ENCODE measurements around the gene ABCE1.
A peak's percentile ranks its signal among the peaks of the same experiment; 100 is the strongest.

Gene ABCE1

DNA sequence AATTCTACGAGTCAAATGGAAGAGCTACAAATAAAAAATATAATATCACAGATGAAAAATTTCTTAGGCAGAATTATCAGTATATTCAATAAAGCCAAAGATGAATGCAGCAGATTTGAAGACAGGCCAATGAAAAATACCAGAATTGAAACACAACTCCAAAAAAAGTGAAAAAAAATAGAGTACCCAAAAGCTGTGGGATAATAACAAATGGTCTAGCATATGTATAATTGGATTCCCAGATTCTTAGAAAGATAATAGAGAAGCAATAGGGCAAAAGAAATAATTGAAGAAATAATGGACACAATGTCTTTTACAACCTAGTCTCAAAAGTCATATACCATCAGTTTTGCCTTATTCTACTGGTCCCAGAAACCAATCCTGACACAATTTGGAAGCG, 4.5 kb upstream of the ABCE1 start:
- peaks cover 7% of the 10 kb centered on the region for H3K9me3 ChIP-seq (ENCODE audit: low read depth, low read length)
- TF ChIP-seq FOXP2 (optimal IDR thresholded peaks at IDR 0.05; ENCODE audit: control extremely low read depth, extremely low read length, insufficient read depth) (no peak), EZH2 (IDR thresholded peaks at IDR 0.05) (no peak), POLR2AphosphoS5 (IDR thresholded peaks at IDR 0.05; ENCODE audit: borderline replicate concordance, low read depth, low read length) (no peak)
- H3K27ac ChIP-seq, result no peak overlapping the region
- no peak overlapping the region for H3K9ac ChIP-seq (ENCODE audit: insufficient read length)
- H3K4me3 ChIP-seq, result no peak overlapping the region
- no peak for DNase-seq (ENCODE audit: low read depth, low spot score)
- peaks cover 70% of the 10 kb centered on the region for H3K36me3 ChIP-seq (ENCODE audit: insufficient read depth, low read length)

- no peak for DNase-seq (ENCODE audit: low read depth, low spot score)
- no peak for TF ChIP-seq EZH2 (IDR thresholded peaks at IDR 0.05)
- no peak for TF ChIP-seq POLR2AphosphoS5 (IDR thresholded peaks at IDR 0.05; ENCODE audit: borderline replicate concordance, low read depth, low read length)
- no peak for TF ChIP-seq FOXP2 (optimal IDR thresholded peaks at IDR 0.05; ENCODE audit: control extremely low read depth, extremely low read length, insufficient read depth)
- peak overlapping the region; percentile 84 for H3K4me3 ChIP-seq
- peak overlapping the region; percentile 63; the same call in 1 of the 2 replicates for H3K27ac ChIP-seq
- H3K36me3 ChIP-seq (ENCODE audit: insufficient read depth, low read length), result peaks cover 62% of the 10 kb centered on the region
- peak overlapping the region; percentile 95 for H3K9ac ChIP-seq (ENCODE audit: insufficient read length)
- H3K9me3 ChIP-seq (ENCODE audit: low read depth, low read length), result peaks cover 7% of the 10 kb centered on the region
These were observed 735 bp upstream of the ABCE1 start for GRCh38 chr4:145097331-145097820.

DNA sequence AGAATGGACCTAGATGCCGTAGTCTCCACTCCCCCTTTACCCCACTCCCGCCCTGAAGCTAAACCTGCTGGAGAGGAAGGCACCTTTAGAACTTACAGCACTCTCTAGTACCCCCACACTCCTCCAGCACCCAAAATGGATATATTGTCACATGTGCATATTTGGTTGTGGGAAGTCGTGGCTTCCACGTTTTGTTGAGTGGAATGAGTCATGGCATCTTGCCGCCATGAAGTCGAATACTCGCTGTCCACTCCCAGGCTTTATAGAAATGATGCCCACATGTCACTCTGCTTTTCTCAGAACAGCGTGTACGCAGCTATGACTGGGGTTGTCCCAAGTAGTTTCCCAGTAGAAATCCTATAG, 545 bp downstream of the ABCE1 start:
- no peak for TF ChIP-seq POLR2AphosphoS5 (IDR thresholded peaks at IDR 0.05; ENCODE audit: borderline replicate concordance, low read depth, low read length)
- no peak for TF ChIP-seq FOXP2 (optimal IDR thresholded peaks at IDR 0.05; ENCODE audit: control extremely low read depth, extremely low read length, insufficient read depth)
- no peak for TF ChIP-seq EZH2 (IDR thresholded peaks at IDR 0.05)
- Histone ChIP-seq H3K36me3 (ENCODE audit: insufficient read depth, low read length) (peaks cover 62% of the 10 kb centered on the region), H3K27ac (peak overlapping the region; percentile 60), H3K9me3 (ENCODE audit: low read depth, low read length) (peaks cover 7% of the 10 kb centered on the region), H3K4me3 (peak overlapping the region; percentile 84), H3K9ac (ENCODE audit: insufficient read length) (peak overlapping the region; percentile 95)
- DNase-seq (ENCODE audit: low read depth, low spot score), result no peak

DNA sequence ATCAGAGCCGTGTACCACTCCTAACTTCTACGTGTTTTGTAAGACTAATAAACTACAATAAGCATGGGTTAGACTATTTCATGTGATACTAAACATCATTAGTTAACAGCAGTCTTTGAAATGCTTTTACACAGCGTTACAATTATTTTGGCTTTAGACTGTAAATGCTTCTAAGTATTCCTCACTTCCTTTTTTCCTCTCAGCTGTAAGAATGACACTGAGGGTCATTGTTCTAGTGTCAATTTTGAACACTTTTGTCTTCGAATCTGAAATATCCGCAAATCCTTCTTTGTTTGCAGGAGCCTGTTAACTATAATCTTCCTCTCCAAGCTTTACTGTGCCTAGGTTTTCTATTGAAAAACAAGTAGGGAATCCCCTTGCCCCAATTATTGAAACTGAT, 1.5 kb downstream of the ABCE1 start:
- TF ChIP-seq FOXP2 (optimal IDR thresholded peaks at IDR 0.05; ENCODE audit: control extremely low read depth, extremely low read length, insufficient read depth), result no peak
- TF ChIP-seq EZH2 (IDR thresholded peaks at IDR 0.05), result no peak
- TF ChIP-seq POLR2AphosphoS5 (IDR thresholded peaks at IDR 0.05; ENCODE audit: borderline replicate concordance, low read depth, low read length), result no peak
- no peak for DNase-seq (ENCODE audit: low read depth, low spot score)
- Histone ChIP-seq H3K9ac (ENCODE audit: insufficient read length) (peak overlapping the region; percentile 95), H3K27ac (no peak overlapping the region), H3K9me3 (ENCODE audit: low read depth, low read length) (no peaks in the 10 kb centered on the region), H3K4me3 (peak overlapping the region; percentile 84), H3K36me3 (ENCODE audit: insufficient read depth, low read length) (peaks cover 60% of the 10 kb centered on the region)

DNA sequence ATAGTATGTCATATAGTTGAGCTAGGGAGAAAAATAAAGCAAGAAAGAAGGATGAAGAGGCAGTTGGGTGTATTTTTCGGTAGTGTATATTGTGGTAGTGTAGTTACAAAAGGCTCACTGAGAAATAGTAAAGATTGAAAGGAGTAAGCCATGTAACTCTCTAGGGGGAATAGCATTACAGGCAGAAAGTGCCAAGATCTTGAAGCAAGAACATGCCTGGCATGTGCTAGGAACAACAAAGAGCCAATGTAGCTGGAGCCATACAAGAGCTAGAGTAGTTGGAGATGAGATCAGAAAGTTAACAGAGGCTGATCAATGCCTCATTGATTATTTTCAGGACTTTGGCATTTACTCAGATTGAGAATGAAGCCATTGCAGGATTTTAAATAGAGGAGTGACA, 3.0 kb downstream of the ABCE1 start:
- DNase-seq (ENCODE audit: low read depth, low spot score), result no peak
- peaks cover 61% of the 10 kb centered on the region for H3K36me3 ChIP-seq (ENCODE audit: insufficient read depth, low read length)
- no peak for TF ChIP-seq POLR2AphosphoS5 (IDR thresholded peaks at IDR 0.05; ENCODE audit: borderline replicate concordance, low read depth, low read length)
- TF ChIP-seq FOXP2 (optimal IDR thresholded peaks at IDR 0.05; ENCODE audit: control extremely low read depth, extremely low read length, insufficient read depth), result no peak
- TF ChIP-seq EZH2 (IDR thresholded peaks at IDR 0.05), result no peak
- peak overlapping the region; percentile 24; the same call in 1 of the 2 replicates for H3K4me3 ChIP-seq
- H3K9me3 ChIP-seq (ENCODE audit: low read depth, low read length), result no peaks in the 10 kb centered on the region
- H3K27ac ChIP-seq, result no peak overlapping the region
- no peak overlapping the region for H3K9ac ChIP-seq (ENCODE audit: insufficient read length)

- Histone ChIP-seq H3K27ac (no peak overlapping the region), H3K9ac (ENCODE audit: insufficient read length) (no peak overlapping the region), H3K9me3 (ENCODE audit: low read depth, low read length) (no peaks in the 10 kb centered on the region), H3K4me3 (peak overlapping the region; percentile 11; the same call in 1 of the 2 replicates), H3K36me3 (ENCODE audit: insufficient read depth, low read length) (peaks cover 77% of the 10 kb centered on the region)
- DNase-seq (ENCODE audit: low read depth, low spot score), result no peak
- TF ChIP-seq POLR2AphosphoS5 (IDR thresholded peaks at IDR 0.05; ENCODE audit: borderline replicate concordance, low read depth, low read length) (no peak), EZH2 (IDR thresholded peaks at IDR 0.05) (no peak), FOXP2 (optimal IDR thresholded peaks at IDR 0.05; ENCODE audit: control extremely low read depth, extremely low read length, insufficient read depth) (no peak)
These were observed 4.5 kb downstream of the ABCE1 start for GRCh38 chr4:145102619-145103018.

DNA sequence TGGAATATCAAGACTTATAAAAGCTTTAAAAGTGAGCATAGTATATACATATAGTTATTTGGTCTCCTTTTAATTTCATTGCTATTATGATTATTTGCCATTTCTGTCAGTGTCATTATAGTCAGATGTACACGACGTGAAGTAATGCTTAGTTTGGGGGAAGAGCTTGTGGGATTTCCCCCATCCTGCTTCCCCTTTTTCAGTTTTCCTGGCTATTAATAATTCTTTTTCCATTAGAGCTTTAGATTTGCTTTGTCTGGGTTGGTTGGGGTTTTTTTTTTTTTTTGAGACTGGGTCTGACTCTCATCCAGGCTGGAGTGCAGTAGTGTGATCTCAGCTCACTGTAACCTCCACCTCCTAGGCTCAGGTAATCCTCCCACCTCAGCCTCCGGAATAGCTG, 5.4 kb downstream of the ABCE1 start:
- DNase-seq (ENCODE audit: low read depth, low spot score), result no peak
- no peaks in the 10 kb centered on the region for H3K9me3 ChIP-seq (ENCODE audit: low read depth, low read length)
- no peak overlapping the region for H3K27ac ChIP-seq
- no peak overlapping the region for H3K9ac ChIP-seq (ENCODE audit: insufficient read length)
- no peak overlapping the region for H3K4me3 ChIP-seq
- TF ChIP-seq POLR2AphosphoS5 (IDR thresholded peaks at IDR 0.05; ENCODE audit: borderline replicate concordance, low read depth, low read length), result no peak
- H3K36me3 ChIP-seq (ENCODE audit: insufficient read depth, low read length), result peaks cover 85% of the 10 kb centered on the region

- peaks cover 96% of the 10 kb centered on the region for H3K36me3 ChIP-seq (ENCODE audit: insufficient read depth, low read length)
- TF ChIP-seq EZH2 (IDR thresholded peaks at IDR 0.05) (no peak), FOXP2 (optimal IDR thresholded peaks at IDR 0.05; ENCODE audit: control extremely low read depth, extremely low read length, insufficient read depth) (no peak), POLR2AphosphoS5 (IDR thresholded peaks at IDR 0.05; ENCODE audit: borderline replicate concordance, low read depth, low read length) (no peak)
- peak overlapping the region; percentile 50 for H3K27ac ChIP-seq
- H3K9me3 ChIP-seq (ENCODE audit: low read depth, low read length), result no peaks in the 10 kb centered on the region
- DNase-seq (ENCODE audit: low read depth, low spot score), result no peak
- no peak overlapping the region for H3K4me3 ChIP-seq
- H3K9ac ChIP-seq (ENCODE audit: insufficient read length), result no peak overlapping the region
These were observed 9.0 kb downstream of the ABCE1 start for GRCh38 chr4:145107126-145107525.

DNA sequence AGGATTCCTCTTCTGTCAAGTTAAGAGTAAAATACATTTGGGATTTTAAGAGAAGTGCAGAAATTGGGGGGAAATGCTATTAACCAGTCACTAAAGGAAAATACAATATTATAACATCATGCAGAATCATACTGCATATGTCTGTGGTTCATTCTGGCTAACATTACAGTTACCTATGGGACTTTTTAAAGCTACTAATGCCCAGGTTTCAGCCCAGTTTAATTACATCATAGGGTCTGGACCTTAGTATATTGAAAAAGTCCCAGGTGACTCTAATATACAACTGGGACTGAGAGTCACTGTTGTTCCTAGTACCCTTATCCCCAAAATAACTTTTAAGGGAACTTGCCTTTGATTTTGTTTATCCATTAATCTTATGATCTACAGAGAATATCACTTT, 10.0 kb downstream of the ABCE1 start:
- no peaks in the 10 kb centered on the region for H3K9me3 ChIP-seq (ENCODE audit: low read depth, low read length)
- no peak overlapping the region for H3K4me3 ChIP-seq
- H3K27ac ChIP-seq, result no peak overlapping the region
- H3K9ac ChIP-seq (ENCODE audit: insufficient read length), result no peak overlapping the region
- no peak for DNase-seq (ENCODE audit: low read depth, low spot score)
- TF ChIP-seq EZH2 (IDR thresholded peaks at IDR 0.05) (no peak), POLR2AphosphoS5 (IDR thresholded peaks at IDR 0.05; ENCODE audit: borderline replicate concordance, low read depth, low read length) (no peak), FOXP2 (optimal IDR thresholded peaks at IDR 0.05; ENCODE audit: control extremely low read depth, extremely low read length, insufficient read depth) (no peak)
- peaks cover 96% of the 10 kb centered on the region for H3K36me3 ChIP-seq (ENCODE audit: insufficient read depth, low read length)
